Measurements from ENCODE around the gene HIPK1. TPM values are rescaled to one million over a fixed set of nuclear protein-coding genes. Genes with fewer than 3 reads are reported as not detected.
"Not testable (repeated sequence)": the region's sequence is repeated elsewhere in the genome, so short reads cannot be mapped to it uniquely, and the experiment has no call there.

Gene HIPK1
- total RNA-seq, 4 donors from 2014 or later, result 59.4 to 81.8 (median 69.7) TPM

DNA sequence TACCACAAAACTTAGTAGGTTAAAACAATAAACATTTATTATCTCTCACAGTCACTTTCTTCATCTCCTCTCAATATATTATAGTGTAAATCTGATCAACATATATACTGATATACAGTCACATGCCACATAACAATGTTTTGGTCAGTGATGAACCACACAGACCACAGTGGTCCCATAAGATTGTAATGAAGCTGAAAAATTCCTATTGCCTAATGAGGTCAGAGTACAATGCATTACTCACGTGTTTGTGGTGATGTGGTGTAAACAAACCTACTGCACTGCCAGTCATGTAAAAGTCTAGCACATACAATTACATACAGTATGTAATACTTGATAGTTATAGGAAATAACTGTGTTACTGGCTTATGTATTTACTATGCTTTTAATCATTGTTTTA lies 80.3 kb downstream of the HIPK1 start:
- H3K27me3 ChIP-seq, result peaks cover 4% of the 10 kb centered on the region
- TF ChIP-seq POLR2A (IDR thresholded peaks at IDR 0.05) (no peak), EP300 (IDR thresholded peaks at IDR 0.05) (no peak), POLR2AphosphoS5 (IDR thresholded peaks at IDR 0.05) (no peak)
- TF ChIP-seq, protein P1, sequence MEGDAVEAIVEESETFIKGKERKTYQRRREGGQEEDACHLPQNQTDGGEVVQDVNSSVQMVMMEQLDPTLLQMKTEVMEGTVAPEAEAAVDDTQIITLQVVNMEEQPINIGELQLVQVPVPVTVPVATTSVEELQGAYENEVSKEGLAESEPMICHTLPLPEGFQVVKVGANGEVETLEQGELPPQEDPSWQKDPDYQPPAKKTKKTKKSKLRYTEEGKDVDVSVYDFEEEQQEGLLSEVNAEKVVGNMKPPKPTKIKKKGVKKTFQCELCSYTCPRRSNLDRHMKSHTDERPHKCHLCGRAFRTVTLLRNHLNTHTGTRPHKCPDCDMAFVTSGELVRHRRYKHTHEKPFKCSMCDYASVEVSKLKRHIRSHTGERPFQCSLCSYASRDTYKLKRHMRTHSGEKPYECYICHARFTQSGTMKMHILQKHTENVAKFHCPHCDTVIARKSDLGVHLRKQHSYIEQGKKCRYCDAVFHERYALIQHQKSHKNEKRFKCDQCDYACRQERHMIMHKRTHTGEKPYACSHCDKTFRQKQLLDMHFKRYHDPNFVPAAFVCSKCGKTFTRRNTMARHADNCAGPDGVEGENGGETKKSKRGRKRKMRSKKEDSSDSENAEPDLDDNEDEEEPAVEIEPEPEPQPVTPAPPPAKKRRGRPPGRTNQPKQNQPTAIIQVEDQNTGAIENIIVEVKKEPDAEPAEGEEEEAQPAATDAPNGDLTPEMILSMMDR (IDR thresholded peaks at IDR 0.05), result no peak
- no peaks in the 10 kb centered on the region for H3K4me1 ChIP-seq
- no peak overlapping the region for H3K27ac ChIP-seq
- no peak for DNase-seq (ENCODE audit: low spot score in 2 of 2)
- H3K36me3 ChIP-seq, result no peaks in the 10 kb centered on the region
- no peaks in the 10 kb centered on the region for H3K9me3 ChIP-seq
- WGBS, result 63% methylated on average over 1 of the region's 1 CpG
- H3K4me3 ChIP-seq, result no peak overlapping the region

- no peaks in the 10 kb centered on the region for H3K36me3 ChIP-seq
- no peaks in the 10 kb centered on the region for H3K9me3 ChIP-seq
- TF ChIP-seq POLR2AphosphoS5 (IDR thresholded peaks at IDR 0.05) (no peak), POLR2A (IDR thresholded peaks at IDR 0.05) (no peak), EP300 (IDR thresholded peaks at IDR 0.05) (no peak)
- TF ChIP-seq, protein P1 (IDR thresholded peaks at IDR 0.05), result no peak
- H3K27me3 ChIP-seq, result peaks cover 6% of the 10 kb centered on the region
- no peak for DNase-seq (ENCODE audit: low spot score in 2 of 2)
- no peaks in the 10 kb centered on the region for H3K4me1 ChIP-seq
- H3K4me3 ChIP-seq, result no peak overlapping the region
- 59% methylated on average over 9 of the region's 9 CpGs for WGBS
- H3K27ac ChIP-seq, result no peak overlapping the region
These were observed 81.5 kb downstream of the HIPK1 start for GRCh38 chr1:114010433-114011184.

DNA sequence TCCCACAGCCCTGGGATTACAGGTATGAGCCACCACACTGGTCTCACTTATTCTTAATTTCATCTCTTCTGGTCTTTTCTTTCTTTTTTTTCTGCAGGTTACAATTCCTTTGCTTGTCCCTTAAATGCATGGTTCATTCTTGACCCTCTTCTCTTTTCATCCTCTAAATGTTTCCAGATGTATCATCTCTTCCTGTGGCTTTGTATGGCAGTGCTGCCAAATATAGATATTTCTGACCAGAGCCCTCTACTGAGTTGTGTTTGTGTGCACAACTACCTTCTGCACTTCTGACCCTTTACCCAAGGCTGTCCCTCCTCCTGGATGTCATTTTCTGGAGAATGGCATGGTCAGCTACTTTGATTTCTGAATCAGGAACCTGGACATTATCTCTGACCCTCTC lies 82.7 kb downstream of the HIPK1 start:
- no peak for DNase-seq (ENCODE audit: low spot score in 2 of 2)
- Histone ChIP-seq H3K36me3 (no peaks in the 10 kb centered on the region), H3K27ac (no peak overlapping the region), H3K4me3 (no peak overlapping the region), H3K27me3 (peaks cover 8% of the 10 kb centered on the region), H3K9me3 (no peaks in the 10 kb centered on the region), H3K4me1 (no peaks in the 10 kb centered on the region)
- no peak for TF ChIP-seq POLR2AphosphoS5 (IDR thresholded peaks at IDR 0.05)
- TF ChIP-seq POLR2A (IDR thresholded peaks at IDR 0.05), result no peak
- TF ChIP-seq EP300 (IDR thresholded peaks at IDR 0.05), result no peak
- TF ChIP-seq, protein P1 (IDR thresholded peaks at IDR 0.05), result no peak

DNA sequence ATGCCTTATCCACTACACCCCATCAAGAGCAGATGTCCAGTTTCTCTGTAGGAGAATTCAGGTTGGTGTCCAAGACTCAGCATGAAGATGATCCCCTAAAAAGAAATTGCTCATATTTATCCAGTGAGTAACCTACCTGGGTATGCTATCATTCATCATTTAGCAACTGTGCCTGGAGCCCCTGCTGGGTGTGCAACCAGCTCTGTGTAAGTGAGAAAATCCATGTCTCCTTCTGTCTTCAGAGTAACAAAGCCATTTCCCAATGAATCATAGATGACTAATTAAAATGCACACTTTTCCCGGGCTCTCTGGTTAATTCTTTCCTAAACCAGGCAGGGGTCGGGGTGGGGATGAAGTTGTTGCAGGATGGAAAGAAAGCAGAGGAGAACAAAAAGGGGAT lies 86.0 kb downstream of the HIPK1 start:
- H3K27me3 ChIP-seq, result peaks cover 8% of the 10 kb centered on the region
- H3K36me3 ChIP-seq, result no peaks in the 10 kb centered on the region
- 55% methylated on average over 2 of the region's 2 CpGs for WGBS
- TF ChIP-seq EP300 (IDR thresholded peaks at IDR 0.05) (no peak), POLR2A (IDR thresholded peaks at IDR 0.05) (no peak), POLR2AphosphoS5 (IDR thresholded peaks at IDR 0.05) (no peak)
- TF ChIP-seq, protein P1 (IDR thresholded peaks at IDR 0.05), result no peak
- no peak overlapping the region for H3K27ac ChIP-seq
- H3K9me3 ChIP-seq, result no peaks in the 10 kb centered on the region
- no peak overlapping the region for H3K4me3 ChIP-seq
- H3K4me1 ChIP-seq, result no peaks in the 10 kb centered on the region
- DNase-seq (ENCODE audit: low spot score in 2 of 2), result no peak

- DNase-seq (ENCODE audit: low spot score in 2 of 2), result not testable (repeated sequence)
These were observed 90.6 kb downstream of the HIPK1 start for GRCh38 chr1:114019724-114020123.

More at GRCh38 chr1:114019724-114020123, 90.6 kb downstream of the HIPK1 start:
- H3K27ac ChIP-seq, H3K9me3 ChIP-seq, H3K36me3 ChIP-seq, H3K4me3 ChIP-seq, H3K4me1 ChIP-seq, H3K27me3 ChIP-seq: not testable (repeated sequence)
- WGBS, result 86% methylated on average over 3 of the region's 3 CpGs

All from suprapubic skin (tissue), 4 donors.